Activated CD4-positive, alpha-beta memory T cell treated with anti-CD3 and anti-CD28 coated beads for 36 hours (primary cell): ENCODE measurements around the gene AURKAIP1. TPM values are rescaled to one million over a fixed set of nuclear protein-coding genes. Genes with fewer than 3 reads are reported as not detected.
A peak's percentile ranks its signal among the peaks of the same experiment; 100 is the strongest.

Experiments used
- CTCF ChIA-PET: fragments of 350-600 bp; sonication (Branson Sonifier 250); formaldehyde crosslinking; loops from one replicate; lab custom pipeline; 2021; ENCODE audit warnings: antibody characterized with exemption, inconsistent platforms; lab: Charles Lee
- POLR2A ChIA-PET: fragments of 350-600 bp; sonication (Branson Sonifier 250); formaldehyde crosslinking; loops from one replicate; lab custom pipeline; 2021; ENCODE audit warnings: antibody characterized with exemption; lab: Charles Lee
- DNase-seq: peaks from one replicate; pipeline ENCODE4 v3.0.0-alpha.2; 2020
- H3K27ac Mint-ChIP-seq: one replicate; pipeline ENCODE4 v1.8.0; 2021; ENCODE audit warnings: mixed read lengths
- H3K27me3 Mint-ChIP-seq: one replicate; pipeline ENCODE4 v1.8.0; 2021; ENCODE audit warnings: mixed read lengths
- H3K36me3 Mint-ChIP-seq: one replicate; pipeline ENCODE4 v1.8.0; 2021; ENCODE audit warnings: mixed read lengths
- H3K4me1 Mint-ChIP-seq: one replicate; pipeline ENCODE4 v1.8.0; 2021; ENCODE audit warnings: low read depth, mixed read lengths
- H3K4me3 Mint-ChIP-seq: one replicate; pipeline ENCODE4 v1.8.0; 2021; ENCODE audit warnings: mild to moderate bottlenecking, mixed read lengths
- H3K9me3 Mint-ChIP-seq: one replicate; pipeline ENCODE4 v1.8.0; 2021; ENCODE audit warnings: mixed read lengths
- intact Hi-C: fragments of 100-400 bp; cut with micrococcal nuclease; formaldehyde crosslinking; loops from one replicate; pipeline ENCODE4 v1.15.1; 2023
- total RNA-seq, 2 experiments: library from RNA; stranded (reverse); gene quantifications; one replicate each; pipeline ENCODE4 v1.2.3, GENCODE V29; 2021

Gene AURKAIP1
- total RNA-seq, 2 experiments from 2014 or later, result 124 to 131 TPM

- H3K27ac Mint-ChIP-seq, result no peak overlapping the region
- H3K4me1 Mint-ChIP-seq, result peaks cover 20% of the 10 kb centered on the region
- DNase-seq, result no peak
- no peaks in the 10 kb centered on the region for H3K36me3 Mint-ChIP-seq
- peak overlapping the region; percentile 74 for H3K4me3 Mint-ChIP-seq
- intact Hi-C loops, result no loop called here
- H3K9me3 Mint-ChIP-seq, result no peaks in the 10 kb centered on the region
- ChIA-PET POLR2A (no interaction called here), CTCF (interaction anchor here (0.9 to 2.4 kb wide), 7 partner anchors 21 to 226 kb away, joined by 3 to 10 read pairs (median 5); partner anchors contain the start of gene CCNL2)
- peaks cover 11% of the 10 kb centered on the region for H3K27me3 Mint-ChIP-seq
These were observed 27.2 kb downstream of the AURKAIP1 start for GRCh38 chr1:1347663-1348419.

- H3K27ac Mint-ChIP-seq, result no peak overlapping the region
- H3K4me1 Mint-ChIP-seq, result peaks cover 20% of the 10 kb centered on the region
- H3K36me3 Mint-ChIP-seq, result no peaks in the 10 kb centered on the region
- CTCF ChIA-PET, result interaction anchor here (1.3 to 2.4 kb wide), 4 partner anchors 25 to 225 kb away, joined by 3 to 10 read pairs (median 6); partner anchors contain the start of gene CCNL2
- intact Hi-C loops, result no loop called here
- H3K27me3 Mint-ChIP-seq, result peaks cover 4% of the 10 kb centered on the region
- H3K9me3 Mint-ChIP-seq, result no peaks in the 10 kb centered on the region
- POLR2A ChIA-PET, result interaction anchor here (0.6 kb wide), 1 partner anchor 315 kb away, joined by 3 read pairs; no protein-coding TSS in a partner anchor
- DNase-seq, result no peak
- peak overlapping the region; percentile 74 for H3K4me3 Mint-ChIP-seq
These were observed 27.9 kb downstream of the AURKAIP1 start for GRCh38 chr1:1347026-1347595.

- POLR2A ChIA-PET, result interaction anchor here (0.6 kb wide), 1 partner anchor 315 kb away, joined by 3 read pairs; no protein-coding TSS in a partner anchor
- Mint-ChIP-seq H3K4me1 (peaks cover 20% of the 10 kb centered on the region), H3K27ac (no peak overlapping the region), H3K27me3 (no peaks in the 10 kb centered on the region), H3K4me3 (no peak overlapping the region), H3K36me3 (no peaks in the 10 kb centered on the region), H3K9me3 (no peaks in the 10 kb centered on the region)
- intact Hi-C loops, result no loop called here
- no peak for DNase-seq
- CTCF ChIA-PET, result interaction anchor here (0.5 to 2.4 kb wide), 3 partner anchors 26 to 248 kb away, joined by 3 to 7 read pairs (median 5); no protein-coding TSS in a partner anchor
These were observed 28.5 kb downstream of the AURKAIP1 start for GRCh38 chr1:1346501-1346890.

- no peak overlapping the region for H3K4me3 Mint-ChIP-seq
- H3K36me3 Mint-ChIP-seq, result peaks cover 4% of the 10 kb centered on the region
- H3K9me3 Mint-ChIP-seq, result no peaks in the 10 kb centered on the region
- CTCF ChIA-PET, result interaction anchor here (0.5 to 1.3 kb wide), 2 partner anchors 26 to 247 kb away, joined by 3 to 5 read pairs; no protein-coding TSS in a partner anchor
- H3K4me1 Mint-ChIP-seq, result peaks cover 20% of the 10 kb centered on the region
- POLR2A ChIA-PET, result no interaction called here
- no peak overlapping the region for H3K27ac Mint-ChIP-seq
- no peak for DNase-seq
- intact Hi-C loops, result no loop called here
- H3K27me3 Mint-ChIP-seq, result no peaks in the 10 kb centered on the region
These were observed 29.0 kb downstream of the AURKAIP1 start for GRCh38 chr1:1345860-1346500.

- no peak for DNase-seq
- H3K27ac Mint-ChIP-seq, result no peak overlapping the region
- H3K4me3 Mint-ChIP-seq, result no peak overlapping the region
- POLR2A ChIA-PET, result no interaction called here
- intact Hi-C loops, result no loop called here
- H3K4me1 Mint-ChIP-seq, result peaks cover 20% of the 10 kb centered on the region
- H3K27me3 Mint-ChIP-seq, result no peaks in the 10 kb centered on the region
- peaks cover 10% of the 10 kb centered on the region for H3K36me3 Mint-ChIP-seq
- CTCF ChIA-PET, result no interaction called here
- no peaks in the 10 kb centered on the region for H3K9me3 Mint-ChIP-seq
These were observed 29.6 kb downstream of the AURKAIP1 start for GRCh38 chr1:1345384-1345783.

GRCh38 chr1:1344655-1345361 lies 30.2 kb downstream of the AURKAIP1 start:
- CTCF ChIA-PET, result no interaction called here
- POLR2A ChIA-PET, result no interaction called here
- peak; percentile 77 for DNase-seq
- peaks cover 10% of the 10 kb centered on the region for H3K36me3 Mint-ChIP-seq
- no peaks in the 10 kb centered on the region for H3K27me3 Mint-ChIP-seq
- H3K4me1 Mint-ChIP-seq, result peaks cover 20% of the 10 kb centered on the region
- no peaks in the 10 kb centered on the region for H3K9me3 Mint-ChIP-seq
- H3K27ac Mint-ChIP-seq, result no peak overlapping the region
- intact Hi-C loops, result no loop called here
- no peak overlapping the region for H3K4me3 Mint-ChIP-seq

GRCh38 chr1:1343811-1344421 lies 31.1 kb downstream of the AURKAIP1 start:
- POLR2A ChIA-PET, result no interaction called here
- no peak for DNase-seq
- H3K4me1 Mint-ChIP-seq, result peaks cover 20% of the 10 kb centered on the region
- H3K4me3 Mint-ChIP-seq, result no peak overlapping the region
- no peaks in the 10 kb centered on the region for H3K27me3 Mint-ChIP-seq
- CTCF ChIA-PET, result no interaction called here
- peaks cover 12% of the 10 kb centered on the region for H3K36me3 Mint-ChIP-seq
- intact Hi-C loops, result no loop called here
- no peaks in the 10 kb centered on the region for H3K9me3 Mint-ChIP-seq
- H3K27ac Mint-ChIP-seq, result no peak overlapping the region

GRCh38 chr1:1342584-1343115 lies 32.4 kb downstream of the AURKAIP1 start:
- DNase-seq, result no peak
- Mint-ChIP-seq H3K4me3 (no peak overlapping the region), H3K9me3 (no peaks in the 10 kb centered on the region), H3K36me3 (peaks cover 15% of the 10 kb centered on the region), H3K27me3 (no peaks in the 10 kb centered on the region), H3K27ac (no peak overlapping the region), H3K4me1 (peaks cover 16% of the 10 kb centered on the region)
- ChIA-PET POLR2A (interaction anchor here (0.5 kb wide), 1 partner anchor 26 kb away, joined by 5 read pairs; no protein-coding TSS in a partner anchor), CTCF (interaction anchor here (1.0 kb wide), 1 partner anchor 29 kb away, joined by 3 read pairs; no protein-coding TSS in a partner anchor)
- intact Hi-C loops, result no loop called here

- peaks cover 15% of the 10 kb centered on the region for H3K36me3 Mint-ChIP-seq
- DNase-seq, result no peak
- no peak overlapping the region for H3K4me3 Mint-ChIP-seq
- no peaks in the 10 kb centered on the region for H3K27me3 Mint-ChIP-seq
- ChIA-PET POLR2A (no interaction called here), CTCF (interaction anchor here (1.0 kb wide), 1 partner anchor 29 kb away, joined by 3 read pairs; no protein-coding TSS in a partner anchor)
- intact Hi-C loops, result no loop called here
- H3K9me3 Mint-ChIP-seq, result no peaks in the 10 kb centered on the region
- H3K4me1 Mint-ChIP-seq, result peaks cover 12% of the 10 kb centered on the region
- H3K27ac Mint-ChIP-seq, result no peak overlapping the region
These were observed 32.9 kb downstream of the AURKAIP1 start for GRCh38 chr1:1342061-1342562.

- CTCF ChIA-PET, result no interaction called here
- POLR2A ChIA-PET, result no interaction called here
- H3K4me1 Mint-ChIP-seq, result peaks cover 7% of the 10 kb centered on the region
- H3K36me3 Mint-ChIP-seq, result peaks cover 15% of the 10 kb centered on the region
- intact Hi-C loops, result no loop called here
- no peaks in the 10 kb centered on the region for H3K9me3 Mint-ChIP-seq
- DNase-seq, result no peak
- H3K27ac Mint-ChIP-seq, result no peak overlapping the region
- H3K4me3 Mint-ChIP-seq, result no peak overlapping the region
- H3K27me3 Mint-ChIP-seq, result no peaks in the 10 kb centered on the region
These were observed 33.4 kb downstream of the AURKAIP1 start for GRCh38 chr1:1341549-1342021.
